GM19025 (cell line): ENCODE results near the gene RFX8.
"Not testable (repeated sequence)": the region's sequence is repeated elsewhere in the genome, so short reads cannot be mapped to it uniquely, and the experiment has no call there.

ENCODE experiments used
- ATAC-seq: cut with Tn5 transposase; IDR thresholded peaks from one replicate; pipeline ENCODE4 v1.9.1; 2021; ENCODE audit warnings: mild to moderate bottlenecking, low read depth, moderate library complexity; ENCODE audit not compliant: unreplicated experiment

RFX8 gene

DNA sequence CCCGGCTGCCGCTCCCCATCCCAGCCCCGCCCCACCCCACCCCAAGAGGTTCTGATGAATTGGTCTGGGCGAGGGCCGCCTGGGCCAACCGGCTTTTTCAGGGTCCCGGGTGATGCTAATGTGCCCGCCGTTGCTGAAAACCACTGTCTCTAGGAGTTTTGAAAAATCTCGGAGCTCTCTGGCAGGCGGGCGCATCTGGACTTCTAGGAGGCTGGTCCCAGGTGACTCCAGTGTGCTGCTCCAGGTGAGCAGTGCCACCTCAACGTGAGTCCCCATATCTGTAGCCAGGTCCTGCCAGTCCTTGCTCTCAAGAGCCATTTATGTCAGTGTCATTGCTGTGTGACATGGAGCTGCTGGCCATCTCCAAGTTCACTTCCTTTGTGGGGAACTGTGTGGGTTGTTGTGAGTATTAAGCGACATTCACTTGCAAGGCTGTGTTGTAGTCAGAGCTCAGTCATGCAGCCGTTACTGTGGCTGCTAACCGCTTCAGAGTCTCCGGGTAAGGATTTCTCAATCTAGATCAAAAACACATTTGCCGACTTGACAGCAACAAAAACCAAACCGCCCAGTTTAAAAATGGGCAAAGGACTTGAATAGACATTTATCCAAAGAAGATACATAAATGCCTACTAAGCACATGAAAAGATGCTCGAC is at the start of gene RFX8:
TSS of gene RFX8 (minus strand) at position 382 of the 654 bp plus-strand sequence. CDS start 8,264 bp downstream, outside the sequence.
- no peak for ATAC-seq

DNA sequence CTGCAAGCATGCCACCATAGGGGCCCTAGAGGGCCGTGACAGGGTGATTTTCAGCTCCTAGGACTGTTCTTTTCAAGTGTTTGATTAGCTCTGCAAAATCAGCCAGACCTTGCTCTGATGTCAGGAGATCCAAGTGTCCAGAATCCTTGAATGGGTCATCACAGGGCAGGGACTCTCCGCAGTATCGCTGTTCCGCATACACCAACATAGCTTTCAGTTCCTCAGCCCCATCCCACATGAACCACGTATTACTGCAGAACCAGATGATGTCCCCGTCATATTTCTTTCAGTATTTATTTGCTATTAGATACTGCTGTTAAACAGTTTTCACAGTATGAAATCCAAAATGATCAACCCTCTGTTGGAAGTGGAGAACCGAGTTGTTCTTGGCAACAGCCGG is 46.6 kb upstream of the RFX8 start:
- ATAC-seq: no peak

DNA sequence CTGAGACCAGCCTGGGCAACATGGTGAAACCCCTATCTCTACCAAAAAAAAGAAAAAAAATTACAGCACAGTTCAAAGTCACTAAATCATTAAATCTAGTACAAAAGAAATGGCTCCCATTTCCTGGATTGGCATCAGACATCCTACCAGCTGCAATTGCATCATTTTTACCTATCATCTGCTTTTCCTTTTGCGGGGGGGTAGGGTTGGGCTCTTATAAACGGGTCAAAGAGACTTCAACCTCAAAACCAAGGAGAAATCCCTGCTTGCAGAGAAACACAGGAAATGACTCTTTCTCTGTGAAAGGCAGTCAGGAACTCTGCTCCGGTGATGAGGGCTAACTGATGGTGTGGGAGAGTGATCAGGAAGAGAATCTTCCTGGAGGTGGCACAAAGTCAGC is 45.3 kb upstream of the RFX8 start:
- ATAC-seq: no peak

DNA sequence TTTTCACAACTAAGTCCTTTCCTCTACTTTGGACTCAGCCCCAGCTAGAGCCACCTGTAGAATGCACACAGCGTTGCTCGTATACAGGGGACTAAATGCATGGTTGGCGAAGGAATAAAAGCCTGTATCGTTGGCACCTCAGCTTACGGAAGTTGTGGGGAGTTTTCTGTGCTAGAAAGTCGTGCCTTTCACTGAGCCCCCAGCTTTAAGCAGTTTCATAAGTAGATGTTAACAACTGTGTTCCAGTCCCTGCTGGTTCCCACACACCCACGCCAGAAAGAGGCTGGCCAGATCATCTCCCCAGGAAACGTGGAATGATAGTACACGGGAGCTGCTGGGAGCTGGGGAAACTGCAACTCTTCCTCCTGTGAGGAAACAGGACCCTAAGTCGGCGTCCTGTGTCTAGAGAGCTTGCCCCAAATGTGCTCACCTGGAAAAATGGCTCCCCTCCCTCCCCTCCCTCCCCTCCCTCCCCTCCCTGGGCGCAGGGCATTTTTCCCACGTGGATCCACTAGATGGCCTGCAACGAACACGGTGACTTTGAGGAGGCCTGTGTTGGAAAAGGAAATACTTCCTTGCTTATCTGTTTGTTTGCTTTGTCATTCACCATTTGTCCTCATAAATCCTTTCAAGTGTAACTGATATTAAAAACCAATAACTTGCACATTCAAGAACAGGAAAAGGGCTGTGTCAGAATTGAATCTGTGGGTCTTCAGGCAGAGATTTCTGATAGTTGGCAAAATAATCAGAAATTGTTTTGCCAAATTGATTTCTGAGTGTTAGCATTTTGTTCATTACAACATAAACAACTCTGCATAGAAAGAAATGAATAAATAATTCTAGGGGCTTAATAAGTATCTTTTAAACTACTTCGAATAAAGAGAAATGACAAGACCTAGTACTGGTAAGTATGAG is 43.9 kb upstream of the RFX8 start:
- no peak for ATAC-seq

DNA sequence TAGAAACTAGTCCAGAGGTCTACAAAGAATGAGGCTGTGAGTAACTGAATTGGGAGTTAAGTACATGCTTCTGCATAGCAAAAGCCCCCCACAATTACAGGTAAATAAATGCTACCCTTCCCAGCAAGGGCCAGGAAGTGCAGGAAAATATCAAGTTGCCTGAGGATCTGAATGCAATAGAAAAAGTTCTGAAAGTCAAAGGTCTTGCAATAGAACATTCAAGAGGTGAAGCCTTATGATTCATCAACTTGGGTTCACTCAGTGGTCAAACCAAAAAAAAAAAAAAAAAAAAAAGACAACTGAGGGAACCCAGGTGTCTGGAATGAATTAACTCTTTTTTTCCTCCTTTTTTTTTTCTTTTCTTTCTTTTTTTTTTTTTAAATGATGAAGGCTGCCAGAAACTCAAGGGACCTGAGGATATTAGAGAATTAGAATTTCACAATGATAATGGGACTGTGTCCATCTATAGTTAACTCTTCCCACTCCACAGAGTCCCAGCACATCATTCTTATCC is 42.9 kb upstream of the RFX8 start:
- ATAC-seq: no peak

DNA sequence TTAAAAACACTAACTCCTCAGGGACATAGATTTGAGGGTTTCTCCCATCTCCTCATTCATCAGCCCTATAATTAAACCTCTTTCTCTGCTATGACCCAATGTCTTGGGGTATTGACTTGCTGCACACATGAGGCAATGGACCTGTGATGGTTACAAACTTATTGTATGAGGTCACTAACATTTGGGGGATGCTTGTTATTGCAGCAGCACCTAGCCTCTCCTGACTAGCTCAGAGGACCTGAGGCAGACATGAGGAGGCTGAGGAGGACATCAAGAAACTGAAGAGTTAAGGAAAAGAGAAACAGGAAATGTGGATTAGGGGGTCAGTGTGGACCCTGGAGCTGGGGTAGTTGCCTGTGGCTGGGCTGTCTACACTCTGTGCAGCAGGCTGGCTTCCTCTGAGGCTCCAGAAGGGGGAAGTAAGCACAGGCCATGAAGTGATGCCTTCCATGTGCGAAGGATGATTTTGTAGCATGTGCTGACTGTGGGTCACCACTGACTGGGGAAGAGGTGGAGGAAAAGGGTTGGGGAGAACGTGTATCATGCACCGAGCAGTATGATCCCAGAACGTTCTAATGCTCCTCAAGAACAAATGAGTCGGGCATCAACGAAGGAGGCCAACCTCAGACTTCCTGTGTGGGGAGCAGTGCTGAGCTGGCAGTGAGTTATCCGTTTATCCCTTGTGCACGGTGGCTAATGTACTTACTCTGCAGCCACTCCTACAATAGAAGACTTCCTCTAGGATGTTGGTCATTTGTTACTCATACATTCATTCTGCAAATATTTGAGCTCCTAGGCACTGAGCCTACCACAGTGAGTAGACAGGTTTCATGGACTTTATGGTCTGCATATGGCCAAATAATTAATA is 42.1 kb upstream of the RFX8 start:
- ATAC-seq: no peak

DNA sequence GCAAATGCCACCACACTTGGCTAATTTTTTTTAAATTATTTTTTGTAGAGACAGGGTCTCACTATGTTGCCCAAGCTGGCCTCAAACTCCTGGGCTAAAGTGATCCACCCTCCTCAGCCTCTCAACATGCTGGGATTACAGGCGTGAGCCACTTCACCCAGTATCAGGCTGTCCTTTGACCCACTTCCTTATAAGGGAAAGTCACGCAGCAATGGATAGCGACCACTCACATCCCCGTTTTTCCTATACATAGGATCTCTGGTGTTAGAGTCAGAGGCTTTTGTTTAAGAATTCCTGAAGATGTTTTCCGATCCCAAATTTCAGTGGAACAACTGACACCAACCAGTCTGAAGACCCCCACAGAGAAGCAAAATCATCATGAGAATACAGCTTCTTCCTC is 41.4 kb upstream of the RFX8 start:
- ATAC-seq: no peak

DNA sequence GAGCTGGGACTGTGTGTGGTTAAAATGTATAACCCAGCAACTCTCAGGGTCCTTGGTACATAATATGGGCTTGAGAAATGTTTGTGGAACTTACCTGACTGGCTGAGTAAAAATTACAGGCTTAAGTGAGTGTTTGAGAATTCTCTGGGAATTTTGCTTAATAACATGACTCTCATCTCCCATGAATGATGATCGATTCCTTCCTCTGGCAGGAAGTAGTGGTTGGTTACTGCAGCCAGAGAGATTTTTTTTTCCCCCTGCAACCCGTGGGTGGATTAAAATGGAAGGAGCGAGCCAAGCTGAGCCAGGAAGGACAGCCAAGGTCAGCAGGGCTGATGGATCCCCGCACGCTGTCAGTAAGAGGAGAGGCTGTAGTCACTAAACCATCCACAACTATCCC is 40.6 kb upstream of the RFX8 start:
- ATAC-seq: no peak

DNA sequence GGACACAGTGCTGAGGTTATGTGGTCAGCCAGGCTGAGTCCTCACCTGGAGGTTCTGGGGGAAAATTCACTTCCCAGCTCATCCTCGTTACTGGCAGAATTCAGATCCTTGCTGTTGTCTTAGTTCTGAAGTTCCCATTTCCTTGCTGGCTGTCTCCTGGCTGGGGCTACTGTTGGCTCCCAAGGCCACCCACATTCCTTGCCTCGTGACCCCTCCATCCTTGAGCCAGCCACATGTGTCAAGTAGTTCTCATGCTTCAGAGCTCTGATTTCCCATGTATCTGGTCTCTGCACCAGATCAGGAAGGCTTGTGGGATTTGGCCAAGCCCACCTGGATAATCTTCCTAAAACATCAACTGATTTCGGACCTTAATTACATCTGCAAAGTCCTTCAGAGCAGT is 38.1 kb upstream of the RFX8 start:
- ATAC-seq: no peak

DNA sequence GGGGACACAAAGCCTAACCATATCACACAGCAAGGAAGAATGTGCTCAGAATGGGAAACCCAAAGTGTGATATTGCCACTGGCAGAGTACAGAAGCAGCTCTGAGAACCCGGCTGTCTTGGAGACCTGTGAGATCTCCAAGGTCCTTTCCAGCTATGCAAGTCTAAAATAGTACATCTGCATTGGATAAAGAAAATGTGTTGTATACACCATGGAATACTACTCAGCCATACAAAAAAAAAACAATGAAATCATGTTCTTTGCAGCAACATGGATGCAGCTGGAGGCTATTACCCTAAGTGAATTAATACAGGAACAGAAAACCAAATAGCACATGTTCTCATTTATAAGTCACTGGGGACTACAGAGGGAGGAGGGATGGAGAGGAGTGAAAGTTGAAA is 36.5 kb upstream of the RFX8 start:
- no peak for ATAC-seq

DNA sequence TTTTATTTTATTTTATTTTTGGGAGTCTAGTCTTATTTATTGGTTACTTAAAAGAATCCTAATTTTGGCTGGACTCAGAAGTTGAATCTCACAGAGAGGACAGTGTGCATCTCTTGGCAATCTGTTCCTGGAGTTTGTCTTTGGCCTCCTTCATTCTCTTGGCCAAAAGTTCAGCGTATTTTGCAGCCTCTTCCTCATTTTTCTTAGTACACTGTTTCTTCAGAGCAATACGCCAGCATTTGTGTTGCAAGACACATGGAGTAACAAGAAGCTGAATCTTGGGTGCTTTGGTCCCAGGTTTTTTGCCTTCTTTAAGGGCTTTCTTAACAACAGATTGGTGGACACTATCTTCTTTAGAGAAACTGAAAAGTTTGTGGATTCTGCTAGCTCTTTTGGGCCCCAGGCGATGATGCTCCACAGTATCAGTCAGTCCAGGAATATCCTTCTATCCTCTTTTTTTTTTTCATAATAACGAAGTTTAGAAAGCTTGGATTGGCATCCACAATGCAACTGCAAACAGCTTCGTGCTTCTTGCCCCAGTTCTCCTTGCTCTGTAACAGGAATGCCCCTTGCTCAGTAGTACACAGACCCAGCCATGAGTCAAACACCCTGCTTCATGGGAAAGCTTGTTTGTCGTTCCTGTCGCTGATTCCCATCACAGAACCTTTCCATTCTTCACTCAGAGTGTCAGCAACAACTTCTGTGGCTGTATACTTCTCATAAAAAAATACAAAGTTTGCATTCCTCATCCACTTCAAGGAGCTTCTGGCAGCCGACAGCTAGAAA is 34.8 kb upstream of the RFX8 start:
- no peak for ATAC-seq

DNA sequence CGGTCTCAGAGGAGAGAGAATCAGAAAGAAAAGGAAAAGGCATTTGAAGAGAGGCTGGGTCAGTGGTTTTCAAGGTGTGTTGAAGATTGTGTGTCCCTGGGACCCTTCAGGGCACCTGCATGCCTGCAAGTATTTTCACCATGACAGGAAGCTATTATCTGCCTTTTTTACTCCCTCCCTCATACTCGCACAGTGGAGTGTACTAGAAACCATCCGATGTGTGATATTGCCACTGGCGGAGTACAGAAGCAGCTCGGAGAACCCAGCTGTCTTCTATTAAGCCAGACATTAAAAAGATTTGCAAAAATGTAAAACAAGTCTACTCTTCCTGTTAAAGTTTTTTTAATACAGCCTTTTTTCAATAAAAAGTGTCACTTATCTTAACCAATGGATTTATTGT is 33.7 kb upstream of the RFX8 start:
- ATAC-seq: no peak

DNA sequence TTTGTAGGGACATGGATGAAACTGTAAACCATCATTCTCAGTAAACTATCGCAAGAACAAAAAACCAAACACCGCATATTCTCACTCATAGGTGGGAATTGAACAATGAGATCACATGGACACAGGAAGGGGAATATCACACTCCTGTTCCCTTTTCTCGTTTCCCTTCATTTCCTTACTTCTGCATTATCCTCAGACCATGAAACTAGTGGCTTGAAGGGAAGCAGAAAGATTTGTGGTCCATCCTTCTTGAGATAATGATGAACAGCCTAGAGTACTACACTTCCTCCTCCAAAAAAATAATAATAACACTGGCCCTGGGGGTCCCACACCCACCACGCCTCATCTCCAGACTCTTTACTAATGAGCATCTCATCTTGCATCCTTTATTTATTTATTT is 30.4 kb upstream of the RFX8 start:
- ATAC-seq: not testable (repeated sequence)

DNA sequence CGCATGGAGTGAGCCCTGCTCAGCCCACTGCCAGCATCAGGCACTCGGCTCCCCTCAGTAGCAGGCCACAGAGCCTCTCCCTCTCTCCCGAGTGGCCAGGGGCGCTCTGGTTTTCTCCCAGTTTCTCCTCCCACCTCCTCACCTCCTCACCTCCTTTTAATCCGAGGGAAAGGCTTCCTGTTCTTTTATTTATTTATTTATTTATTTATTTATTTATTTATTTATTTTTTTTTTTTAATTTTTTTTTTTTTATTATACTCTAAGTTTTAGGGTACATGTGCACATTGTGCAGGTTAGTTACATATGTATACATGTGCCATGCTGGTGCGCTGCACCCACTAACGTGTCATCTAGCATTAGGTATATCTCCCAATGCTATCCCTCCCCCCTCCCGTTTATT is 29.8 kb upstream of the RFX8 start:
- not testable (repeated sequence) for ATAC-seq

DNA sequence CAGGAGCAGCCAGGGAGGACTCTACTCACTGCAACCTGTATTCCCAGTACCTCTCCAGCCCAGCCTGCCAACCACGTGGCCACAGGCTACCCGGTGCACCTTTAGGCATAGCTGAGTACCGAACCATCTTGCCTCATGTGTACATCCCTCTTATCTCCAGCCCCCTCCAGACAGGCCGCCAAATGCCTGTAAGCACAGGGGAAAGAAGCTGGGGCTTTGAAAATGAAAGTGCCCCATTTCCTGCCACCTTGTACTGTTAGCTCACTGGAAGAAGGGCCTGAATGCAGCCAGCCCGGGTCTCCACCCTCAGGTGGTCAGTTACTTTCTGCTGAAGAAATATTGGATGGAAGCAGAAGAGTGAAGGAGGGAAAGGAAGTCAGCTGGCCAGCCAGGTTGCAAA is 27.2 kb upstream of the RFX8 start:
- no peak for ATAC-seq

DNA sequence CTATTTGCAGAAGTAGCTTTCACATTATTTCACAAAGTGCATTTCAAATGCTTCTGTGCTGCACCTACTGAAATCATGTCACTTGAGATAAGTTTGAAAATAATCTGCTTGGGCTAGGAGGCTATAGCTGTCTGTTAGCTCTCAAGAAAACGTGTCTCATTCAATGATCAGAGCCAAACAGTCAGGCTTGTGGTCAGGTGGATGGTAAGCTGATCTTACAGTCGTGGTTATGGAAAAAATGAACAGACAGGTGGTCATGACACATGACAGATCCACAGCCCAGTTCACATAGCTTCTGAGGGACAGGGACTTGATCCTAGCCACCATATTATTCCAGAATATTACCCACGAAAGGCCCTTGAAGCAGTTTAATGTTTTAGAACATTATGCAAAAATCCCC is 26.5 kb upstream of the RFX8 start:
- no peak for ATAC-seq

DNA sequence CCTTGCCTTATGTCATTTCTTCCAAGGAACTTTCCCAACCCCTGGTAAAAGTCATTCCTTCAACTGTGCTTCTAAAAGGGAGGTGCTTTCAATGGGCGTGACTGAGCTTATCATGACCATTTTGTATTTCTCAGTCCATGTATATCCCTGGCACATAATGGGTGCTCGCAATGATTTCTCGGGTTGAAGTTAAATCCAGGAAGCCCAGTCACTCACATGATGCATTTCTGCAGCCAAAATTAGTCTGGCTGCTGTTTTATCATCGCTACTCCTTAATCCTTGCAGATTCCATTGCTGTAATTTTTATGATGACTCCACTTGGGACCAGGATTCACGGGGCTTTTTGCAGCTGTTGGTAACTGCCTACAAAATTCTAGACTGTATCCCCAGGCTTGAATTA is 25.9 kb upstream of the RFX8 start:
- no peak for ATAC-seq

DNA sequence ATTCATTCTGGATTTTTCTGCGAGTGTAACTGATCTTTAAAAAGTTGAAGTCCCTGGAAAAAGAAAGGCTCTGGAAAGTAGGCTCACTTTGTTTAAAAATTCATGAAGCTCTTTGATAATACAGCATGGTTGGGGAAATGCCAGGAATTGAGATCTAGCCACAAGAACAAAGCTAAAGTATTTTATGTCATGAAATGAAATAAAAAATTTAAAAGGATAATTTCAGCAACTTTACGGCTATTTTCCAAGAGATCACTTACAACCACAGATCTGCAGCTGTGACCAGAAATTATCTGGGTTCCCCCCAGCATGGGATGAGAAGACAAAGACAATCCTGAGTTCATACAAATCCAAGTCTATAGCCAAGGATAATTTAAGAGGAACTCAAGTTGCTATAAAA is 25.3 kb upstream of the RFX8 start:
- no peak for ATAC-seq

DNA sequence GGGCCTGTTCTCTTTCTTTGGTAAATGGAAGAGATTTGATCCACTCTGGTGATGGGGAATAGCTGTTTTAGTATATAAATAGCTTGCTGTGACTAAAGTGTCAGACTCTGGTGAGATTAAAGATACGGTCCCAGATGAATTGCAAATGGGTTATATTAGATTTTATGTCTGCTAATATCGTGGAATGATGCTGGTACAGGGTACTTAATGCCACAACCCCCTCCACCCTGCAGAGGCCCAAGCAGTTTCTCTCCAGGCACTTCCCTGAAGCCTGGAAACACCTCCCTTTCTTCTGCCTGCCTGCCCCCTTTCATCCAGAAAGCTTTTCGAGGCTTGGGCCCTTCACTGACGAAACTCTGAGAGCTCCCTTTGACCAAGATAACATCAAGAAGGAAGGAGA is 21.4 kb upstream of the RFX8 start:
- no peak for ATAC-seq

DNA sequence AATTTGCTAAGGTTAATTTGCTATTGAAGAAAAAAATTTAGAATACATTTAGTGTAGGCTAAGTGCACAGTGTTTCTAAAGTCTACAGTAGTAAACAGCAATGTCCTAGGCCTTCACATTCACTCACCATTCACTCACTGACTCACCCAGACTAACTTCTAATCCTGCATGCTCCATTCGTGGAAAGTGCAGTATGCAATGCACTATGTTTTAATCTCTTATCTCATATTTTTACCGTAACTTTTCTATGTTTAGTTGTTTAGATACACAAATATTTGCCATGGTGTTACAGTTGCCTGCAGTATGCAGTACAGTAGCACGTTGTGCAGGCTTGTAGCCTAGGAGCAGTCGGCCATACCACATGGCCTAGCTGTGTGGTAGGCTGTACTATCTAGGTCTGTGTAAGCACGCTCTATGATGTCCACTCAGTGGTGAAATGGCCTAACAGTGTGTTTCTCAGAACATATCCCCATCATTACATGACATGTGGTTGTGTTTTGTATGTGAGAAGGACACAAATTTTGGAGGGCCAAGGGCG is 18.1 kb upstream of the RFX8 start:
- ATAC-seq: no peak
